H1 (cell line): Measurements from ENCODE around the gene GREB1L.

Experiments
- ATF2 ChIP-seq: IDR thresholded peaks from 2 replicates; pipeline ENCODE4 v1.6.1; 2012; ENCODE audit warnings: low read length, inconsistent platforms
- POLR2A ChIP-seq, 2 experiments: IDR thresholded peaks; 1 replicate in 1 of 2; 2 replicates in 1 of 2; pipeline ENCODE4 v1.6.1; 2011; ENCODE audit warnings: low read depth in 2 of 2, low read length in 2 of 2, mild to moderate bottlenecking in 2 of 2; ENCODE audit errors: control extremely low read depth in 1 of 2
- TEAD4 ChIP-seq: IDR thresholded peaks from 2 replicates; pipeline ENCODE4 v1.6.1; 2012; ENCODE audit warnings: low read depth, low read length, inconsistent platforms, mixed read lengths

GRCh38 chr18:21557607-21558253, 315.7 kb downstream of the GREB1L start:
- TF ChIP-seq POLR2A (IDR thresholded peaks at IDR 0.05; ENCODE audit: control extremely low read depth in 1 of 2, low read depth in 2 of 2, low read length in 2 of 2), result no peak
- TF ChIP-seq TEAD4, result no peak
- TF ChIP-seq ATF2, result no peak
